K562 (cell line): ENCODE data around the gene NXNL2. TPM values are rescaled to one million over a fixed set of nuclear protein-coding genes. Genes with fewer than 3 reads are reported as not detected.

ENCODE experiments used
- ATAC-seq: fragments of 200-7000 bp; cut with Tn5 transposase; 3 replicates; pipeline ENCODE4 v1.9.1; 2020; ENCODE audit warnings: moderate library complexity
- BruUV-seq: library from RNA; stranded (reverse); fragments of 400-500 nt; replicated peaks from 2 replicates; lab custom pipeline; 2021; lab: Mats Ljungman, UMichigan
- CTCF ChIA-PET: fragments of 300-600 bp; formaldehyde crosslinking; extraction: SDS; loops from one replicate; lab custom pipeline; 2021; ENCODE audit warnings: low intra/inter-chr PET ratio; lab: Yijun Ruan, JAX
- POLR2A ChIA-PET: fragments of 300-600, 350-650 bp; sonication (Branson Sonifier 250); formaldehyde crosslinking; extraction: SDS; loops from one replicate; lab custom pipeline; 2021; ENCODE audit warnings: antibody characterized with exemption, inconsistent platforms; lab: Yijun Ruan, JAX
- DNase-seq, 4 experiments: peaks; one replicate each; pipeline versions ENCODE4 v3.0.0 to v3.0.0-alpha.2; 2011 to 2018; ENCODE audit warnings: low spot score in 3 of 4, mixed read lengths in 3 of 4; ENCODE audit errors: extremely low read depth in 1 of 4
- FAIRE-seq: peaks from 2 replicates; lab custom pipeline; 2011; peaks lifted over from hg19 to GRCh38; lab: Jason Lieb, UNC
- H2AFZ ChIP-seq: 2 replicates; pipeline ENCODE4 v1.6.0; 2011; ENCODE audit warnings: low read depth, low read length, control low read depth, inconsistent platforms
- H3K27ac ChIP-seq: fragments of 200-600 bp; 3 replicates; pipeline ENCODE4 v1.8.0; 2011; ENCODE audit warnings: low read depth, mild to moderate bottlenecking, control low read depth, inconsistent platforms, low read length, moderate library complexity, mixed read lengths; ENCODE audit errors: extremely low read depth
- H3K27me3 ChIP-seq, 2 experiments: fragments of 300-600 bp in 1 of 2; 2 replicates in 1 of 2; 3 replicates in 1 of 2; pipeline versions ENCODE4 v1.6.0 to v1.8.0; 2011; ENCODE audit warnings: inconsistent platforms in 2 of 2, low read length in 2 of 2, mild to moderate bottlenecking in 1 of 2, mixed read lengths in 1 of 2, moderate library complexity in 1 of 2; ENCODE audit not compliant: control insufficient read depth in 2 of 2, insufficient read depth in 2 of 2
- H3K36me3 ChIP-seq: fragments of 300-600 bp; 3 replicates; pipeline ENCODE4 v1.8.0; 2011; ENCODE audit warnings: mild to moderate bottlenecking, low read length, inconsistent platforms; ENCODE audit not compliant: control insufficient read depth, insufficient read depth
- H3K4me1 ChIP-seq, 2 experiments: fragments of 200-600 bp in 1 of 2; replicated peaks in 1 of 2; 2 replicates in 1 of 2; 3 replicates in 1 of 2; pipeline versions ENCODE4 v1.5.1 to v1.8.0; 2011; ENCODE audit warnings: inconsistent platforms in 2 of 2, low read length in 2 of 2, mild to moderate bottlenecking in 1 of 2, mixed read lengths in 1 of 2, moderate library complexity in 1 of 2; ENCODE audit not compliant: control insufficient read depth in 2 of 2, insufficient read depth in 2 of 2
- H3K4me2 ChIP-seq: 2 replicates; pipeline ENCODE4 v1.6.1; 2011; ENCODE audit warnings: low read length, control low read depth, inconsistent platforms, mixed read lengths; ENCODE audit not compliant: insufficient read depth
- H3K4me3 ChIP-seq: fragments of 200-600 bp; sonication (generic), shearing (Covaris generic); 2 replicates; pipeline ENCODE4 v1.5.1; 2016; ENCODE audit warnings: control low read depth, inconsistent platforms
- H3K79me2 ChIP-seq: fragments of 200-600 bp; 3 replicates; pipeline ENCODE4 v1.8.0; 2011; ENCODE audit warnings: low read length, inconsistent platforms; ENCODE audit not compliant: control insufficient read depth, insufficient read depth
- H3K9ac ChIP-seq, 2 experiments: 2 replicates each; pipeline versions ENCODE4 v1.6.0 to v1.6.1; 2011; ENCODE audit warnings: low read depth in 2 of 2, low read length in 2 of 2, control low read depth in 1 of 2, inconsistent platforms in 1 of 2, mild to moderate bottlenecking in 1 of 2, mixed read lengths in 1 of 2; ENCODE audit not compliant: insufficient read depth in 1 of 2
- H3K9me1 ChIP-seq: one replicate; pipeline ENCODE4 v1.6.0; 2011; ENCODE audit warnings: inconsistent platforms, mild to moderate bottlenecking, low read length, moderate library complexity; ENCODE audit not compliant: control insufficient read depth, insufficient read depth
- H3K9me3 ChIP-seq: replicated peaks from 2 replicates; pipeline ENCODE4 v1.5.1; 2011; ENCODE audit warnings: low read depth, low read length, inconsistent platforms; ENCODE audit not compliant: control insufficient read depth, insufficient read depth
- H4K20me1 ChIP-seq: replicated peaks from 2 replicates; pipeline ENCODE4 v1.6.1; 2011; ENCODE audit warnings: low read length, inconsistent platforms, mixed read lengths; ENCODE audit not compliant: control insufficient read depth, insufficient read depth
- C11orf30 ChIP-seq: fragments of 450-650 bp; IDR thresholded peaks from 2 replicates; pipeline ENCODE4 v1.6.1; 2016; ENCODE audit warnings: low read depth, mild to moderate bottlenecking
- MGA ChIP-seq: fragments of 450-650 bp; IDR thresholded peaks from 2 replicates; pipeline ENCODE4 v1.6.1; 2016; ENCODE audit warnings: mild to moderate bottlenecking, moderate library complexity
- NUFIP1 ChIP-seq: fragments of 450-650 bp; IDR thresholded peaks from 2 replicates; pipeline ENCODE4 v1.6.1; 2018; ENCODE audit not compliant: partially characterized antibody
- PYGO2 ChIP-seq: fragments of 450-650 bp; IDR thresholded peaks from 2 replicates; pipeline ENCODE4 v1.6.1; 2016; ENCODE audit warnings: mild to moderate bottlenecking, missing genetic modification characterization, moderate library complexity, missing compliant biosample characterization
- SRSF7 ChIP-seq: fragments of 200-400 bp; formaldehyde crosslinking; optimal IDR thresholded peaks from 2 replicates; pipeline ENCODE3; 2017; ENCODE audit warnings: mild to moderate bottlenecking, low read depth, low read length
- TCF3 ChIP-seq: sonication (generic); formaldehyde crosslinking; IDR thresholded peaks from 2 replicates; pipeline ENCODE4 v1.4.0; 2020; ENCODE audit warnings: mild to moderate bottlenecking, missing genetic modification reagents
- ZNF263 ChIP-seq: sonication (generic); formaldehyde crosslinking; IDR thresholded peaks from 2 replicates; pipeline ENCODE4 v1.8.0; 2022; ENCODE audit warnings: mild to moderate bottlenecking, missing genetic modification reagents, borderline replicate concordance
- ZNF511 ChIP-seq: sonication (generic); formaldehyde crosslinking; IDR thresholded peaks from 2 replicates; pipeline ENCODE4 v1.8.0; 2022; ENCODE audit warnings: mild to moderate bottlenecking, missing genetic modification reagents
- WGBS: fragments of 100-300 bp; shearing (Covaris generic); methylation state at CpG from one replicate; pipeline ENCODE4 v1.1.6; 2016; ENCODE audit warnings: low coverage, mixed read lengths; ENCODE audit not compliant: insufficient coverage; ENCODE audit errors: missing lambda C conversion rate; 5-methylcytosine and 5-hydroxymethylcytosine counted together
- in situ Hi-C: fragments of 300-500 bp; cut with MboI; formaldehyde crosslinking; loops from 4 replicates; pipeline ENCODE4 v1.15.0; 2018; ENCODE audit warnings: inconsistent platforms, mixed read lengths
- intact Hi-C: fragments of 100-400 bp; cut with micrococcal nuclease; formaldehyde crosslinking; loops from 2 replicates; pipeline ENCODE4 v1.14.2; 2022
- polyA plus RNA-seq, 8 experiments: library from polyadenylated mRNA; depleted of rRNA in 4 of 8; stranded (reverse) in 5 of 8; unstranded in 3 of 8; fragments of >200 nt; fragmentation: Nextera tagmentation in 2 of 8; fragmentation: Illumina TruSeq in 1 of 8; extraction: Ambion mirVana in 2 of 8; extraction: Trizol in 1 of 8; gene quantifications; 2 replicates each; pipeline versions ENCODE4 v1.2.1 to v1.2.3, GENCODE V29; 2011 to 2014; ENCODE audit warnings: inconsistent platforms in 1 of 8, missing spikeins in 1 of 8
- total RNA-seq, 7 experiments: library from RNA; depleted of rRNA in 6 of 7; stranded (reverse); fragments of >200 nt in 6 of 7; fragmentation: Illumina TruSeq in 2 of 7; extraction: Trizol in 2 of 7; gene quantifications; 2 replicates each; pipeline versions ENCODE4 v1.2.1 to v1.2.3, GENCODE V29; 2011 to 2021; ENCODE audit warnings: low replicate concordance in 1 of 7
- TF ChIP-seq, protein P1 (sequence below): fragments of 250-450 bp; sonication (Bioruptor Pico); IDR thresholded peaks from 2 replicates; pipeline ENCODE4 v1.6.1; 2021; ENCODE audit warnings: mild to moderate bottlenecking

NXNL2 gene
- total and polyA plus RNA-seq, 9 of the 15 experiments (the other 6 are each of a cell fraction or from before 2014, with no cell fraction given): 0.15 to 0.19 TPM; not detected in 7

GRCh38 chr9:88501086-88501485, 33.9 kb upstream of the NXNL2 start (continued):
- TF ChIP-seq ZNF511 (CRISPR knock-in tag) (no peak), NUFIP1 (no peak)

- no peak overlapping the region for H3K9ac ChIP-seq
- no peak overlapping the region for H3K4me3 ChIP-seq
- H3K36me3 ChIP-seq: no peaks in the 10 kb centered on the region
- H3K9me3 ChIP-seq: no peaks in the 10 kb centered on the region
- no peaks in the 10 kb centered on the region for H3K9me1 ChIP-seq
- no peak for FAIRE-seq
- no peak overlapping the region for H2AFZ ChIP-seq
- no TSS peak for BruUV-seq
- ATAC-seq: no peak
- H3K79me2 ChIP-seq: no peaks in the 10 kb centered on the region
- H3K27me3 ChIP-seq: peaks cover 0 to 36% of the 10 kb centered on the region in 2 experiments; a peak in 4 of 5 replicates
- 0% methylated on average over 6 of the region's 12 CpGs for WGBS
- intact Hi-C loops: no loop called here
- no peak for DNase-seq
- in situ Hi-C loops: no loop called here
- H3K4me1 ChIP-seq: no peaks in the 10 kb centered on the region
- ChIA-PET CTCF (no interaction called here), POLR2A (no interaction called here)
- no peaks in the 10 kb centered on the region for H4K20me1 ChIP-seq
- H3K27ac ChIP-seq: no peak overlapping the region
- H3K4me2 ChIP-seq: no peak overlapping the region
- TF ChIP-seq SRSF7 (no peak), C11orf30 (no peak), ZNF263 (CRISPR knock-in tag) (no peak), PYGO2 (no peak), TCF3 (CRISPR knock-in tag) (no peak), MGA (no peak)
- TF ChIP-seq, protein P1, sequence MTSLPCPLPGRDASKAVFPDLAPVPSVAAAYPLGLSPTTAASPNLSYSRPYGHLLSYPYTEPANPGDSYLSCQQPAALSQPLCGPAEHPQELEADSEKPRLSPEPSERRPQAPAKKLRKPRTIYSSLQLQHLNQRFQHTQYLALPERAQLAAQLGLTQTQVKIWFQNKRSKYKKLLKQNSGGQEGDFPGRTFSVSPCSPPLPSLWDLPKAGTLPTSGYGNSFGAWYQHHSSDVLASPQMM (CRISPR knock-in tag): no peak
These were observed 32.4 kb upstream of the NXNL2 start for GRCh38 chr9:88502552-88503034.
